A549 treated with dexamethasone at 1 μM for 4 hours (cell line): ENCODE data around the gene EIF3C. TPM values are rescaled to one million over a fixed set of nuclear protein-coding genes. Genes with fewer than 3 reads are reported as not detected.

Source experiments
- total RNA-seq: library from RNA; stranded (reverse); fragments of 200-300 nt; extraction: Qiagen RNA extraction; gene quantifications from 5 replicates; pipeline ENCODE4 v1.2.3, GENCODE V29; 2022

The EIF3C gene, protein sequence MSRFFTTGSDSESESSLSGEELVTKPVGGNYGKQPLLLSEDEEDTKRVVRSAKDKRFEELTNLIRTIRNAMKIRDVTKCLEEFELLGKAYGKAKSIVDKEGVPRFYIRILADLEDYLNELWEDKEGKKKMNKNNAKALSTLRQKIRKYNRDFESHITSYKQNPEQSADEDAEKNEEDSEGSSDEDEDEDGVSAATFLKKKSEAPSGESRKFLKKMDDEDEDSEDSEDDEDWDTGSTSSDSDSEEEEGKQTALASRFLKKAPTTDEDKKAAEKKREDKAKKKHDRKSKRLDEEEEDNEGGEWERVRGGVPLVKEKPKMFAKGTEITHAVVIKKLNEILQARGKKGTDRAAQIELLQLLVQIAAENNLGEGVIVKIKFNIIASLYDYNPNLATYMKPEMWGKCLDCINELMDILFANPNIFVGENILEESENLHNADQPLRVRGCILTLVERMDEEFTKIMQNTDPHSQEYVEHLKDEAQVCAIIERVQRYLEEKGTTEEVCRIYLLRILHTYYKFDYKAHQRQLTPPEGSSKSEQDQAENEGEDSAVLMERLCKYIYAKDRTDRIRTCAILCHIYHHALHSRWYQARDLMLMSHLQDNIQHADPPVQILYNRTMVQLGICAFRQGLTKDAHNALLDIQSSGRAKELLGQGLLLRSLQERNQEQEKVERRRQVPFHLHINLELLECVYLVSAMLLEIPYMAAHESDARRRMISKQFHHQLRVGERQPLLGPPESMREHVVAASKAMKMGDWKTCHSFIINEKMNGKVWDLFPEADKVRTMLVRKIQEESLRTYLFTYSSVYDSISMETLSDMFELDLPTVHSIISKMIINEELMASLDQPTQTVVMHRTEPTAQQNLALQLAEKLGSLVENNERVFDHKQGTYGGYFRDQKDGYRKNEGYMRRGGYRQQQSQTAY
- total RNA-seq = 198 to 442 TPM (median 410 TPM) in 5 replicates

DNA sequence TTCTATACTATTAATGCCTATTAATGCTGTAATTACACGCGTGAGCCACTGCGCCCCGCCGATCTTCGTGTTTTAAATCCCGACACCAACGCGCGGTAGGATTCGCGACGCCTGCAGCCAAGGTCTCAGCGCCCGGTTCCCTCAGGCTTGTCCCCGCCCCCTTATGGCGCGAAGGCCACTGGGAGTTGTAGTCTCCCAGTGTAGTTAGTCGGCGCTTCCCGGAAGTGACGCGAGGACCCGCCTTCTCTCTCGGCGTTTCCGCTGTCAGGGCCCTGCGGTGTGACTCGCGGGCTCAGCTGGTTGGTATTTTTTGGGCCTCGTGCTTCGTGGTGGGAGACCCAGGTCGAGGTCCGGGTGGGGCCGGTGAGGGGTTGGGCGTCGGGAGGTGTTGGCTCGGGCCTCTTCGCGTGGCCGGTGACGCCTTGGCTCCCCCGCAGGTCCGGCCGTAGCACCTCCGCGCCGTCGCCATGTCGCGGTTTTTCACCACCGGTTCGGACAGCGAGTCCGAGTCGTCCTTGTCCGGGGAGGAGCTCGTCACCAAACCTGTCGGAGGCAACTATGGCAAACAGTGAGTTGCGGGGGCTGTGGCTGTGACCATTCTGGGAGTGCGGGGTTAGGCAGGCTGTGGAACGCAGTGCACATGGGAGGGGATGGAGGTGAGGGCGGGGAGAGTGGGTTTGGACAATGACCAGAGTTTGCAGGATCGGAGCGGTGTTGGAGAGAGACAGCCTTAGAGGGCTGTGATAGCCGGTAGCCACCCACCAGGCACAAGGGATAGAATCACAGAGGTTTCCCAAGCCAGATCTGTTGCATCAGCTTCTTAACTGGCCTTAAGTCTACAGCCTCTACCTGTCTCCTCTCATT, at the start of gene EIF3C:
Gene EIF3C, plus strand, starts transcription at position 245 of the 864 bp plus-strand sequence. Its CDS starts 223 bp downstream, at position 468.

GRCh38 chr16:28751487-28751886, 40.2 kb downstream of the EIF3C start, which contains the start of gene NPIPB9:
NPIPB9 (plus strand) TSS chr16:28751787.

Other genes with a start within 250 kb of the EIF3C start
- 0.11 to 0.38 TPM (median 0.22 TPM) in 3 of 5 replicates, not detected in the others for gene NPIPB7, start 239.1 kb upstream of the EIF3C start, total RNA-seq
- 19.7 to 44.0 TPM (median 35.6 TPM) in 5 replicates for gene CLN3, start 219.4 kb upstream of the EIF3C start, total RNA-seq
- gene APOBR, start 216.8 kb upstream of the EIF3C start, total RNA-seq = 0.06 to 0.08 TPM (median 0.06 TPM) in 4 of 5 replicates, not detected in the other
- gene IL27, start 204.6 kb upstream of the EIF3C start, total RNA-seq = not detected in 5 replicates
- gene NUPR1, start 172.5 kb upstream of the EIF3C start, total RNA-seq = 10.5 to 19.3 TPM (median 15.5 TPM) in 5 replicates
- 21.1 to 27.1 TPM (median 24.0 TPM) in 5 replicates for gene SGF29, start 157.5 kb upstream of the EIF3C start, total RNA-seq
- gene SULT1A2, start 114.4 kb upstream of the EIF3C start, total RNA-seq = 0.05 to 0.15 TPM (median 0.09 TPM) in 3 of 5 replicates, not detected in the others
- gene SULT1A1, start 101.4 kb upstream of the EIF3C start, total RNA-seq = 5.1 to 6.0 TPM (median 5.4 TPM) in 5 replicates
- 0.25 to 0.66 TPM (median 0.35 TPM) in 4 of 5 replicates, not detected in the other for gene NPIPB8, start 73.4 kb upstream of the EIF3C start, total RNA-seq
- gene NPIPB9, start 40.3 kb downstream of the EIF3C start, total RNA-seq = 1.1 to 2.2 TPM (median 1.6 TPM) in 5 replicates
- gene ATXN2L, start 111.5 kb downstream of the EIF3C start, total RNA-seq = 75.0 to 136 TPM (median 128 TPM) in 5 replicates
- gene TUFM, start 134.9 kb downstream of the EIF3C start, total RNA-seq = 215 to 304 TPM (median 279 TPM) in 5 replicates
- gene SH2B1, start 152.4 kb downstream of the EIF3C start, total RNA-seq = 17.0 to 31.4 TPM (median 27.8 TPM) in 5 replicates
- gene ATP2A1, start 167.0 kb downstream of the EIF3C start, total RNA-seq = 1.4 to 5.5 TPM (median 2.1 TPM) in 5 replicates
- 5.8 to 9.8 TPM (median 8.8 TPM) in 5 replicates for gene RABEP2, start 213.8 kb downstream of the EIF3C start, total RNA-seq
- not detected in 5 replicates for gene CD19, start 220.5 kb downstream of the EIF3C start, total RNA-seq
- 16.5 to 27.4 TPM (median 22.5 TPM) in 5 replicates for gene NFATC2IP, start 239.5 kb downstream of the EIF3C start, total RNA-seq